HCT116 (cell line): ENCODE data around the gene PCED1A. TPM values are rescaled to one million over a fixed set of nuclear protein-coding genes. Genes with fewer than 3 reads are reported as not detected.

Source experiments
- ATAC-seq: fragments of 200-7000 bp; cut with Tn5 transposase; 2 replicates; pipeline ENCODE4 v1.9.1; 2020; ENCODE audit warnings: mild to moderate bottlenecking, moderate library complexity
- BruUV-seq: library from RNA; stranded (reverse); fragments of 400-500 nt; replicated peaks from 2 replicates; lab custom pipeline; 2021; lab: Mats Ljungman, UMichigan
- CTCF ChIA-PET: fragments of 300-600 bp; sonication (Branson Sonifier 250); formaldehyde crosslinking; loops from one replicate; lab custom pipeline; 2021; ENCODE audit warnings: antibody characterized with exemption; lab: Charles Lee
- POLR2A ChIA-PET: fragments of 300-600, 350-600 bp; sonication (Branson Sonifier 250); formaldehyde crosslinking; loops from one replicate; lab custom pipeline; 2021; ENCODE audit warnings: antibody characterized with exemption; lab: Charles Lee
- RAD21 ChIA-PET, 2 experiments: fragments of 300-600 bp; sonication (Branson Sonifier 250); formaldehyde crosslinking; loops; one replicate each; lab custom pipeline; 2023; ENCODE audit warnings: low total read pairs in 2 of 2; ENCODE audit not compliant: uncharacterized antibody in 2 of 2, unreplicated experiment in 2 of 2, low non-redundant PET in 1 of 2; lab: Charles Lee
- DNase-seq: peaks from one replicate; pipeline ENCODE4 v3.0.0-alpha.2; 2010; ENCODE audit warnings: low read depth, low spot score
- H2AFZ ChIP-seq: fragments of 200-600 bp; shearing (Covaris generic), sonication (generic); 2 replicates; pipeline ENCODE4 v1.6.1; 2017; ENCODE audit warnings: low read depth, mixed run types, mixed read lengths, antibody characterized with exemption, low read length; ENCODE audit not compliant: poor library complexity, severe bottlenecking
- H3K27ac ChIP-seq: 2 replicates; pipeline ENCODE4 v1.5.1; 2012; ENCODE audit warnings: low read depth, low read length
- H3K27me3 ChIP-seq: fragments of 200-600 bp; sonication (generic); 2 replicates; pipeline ENCODE4 v1.6.1; 2016; ENCODE audit warnings: mixed run types, low read length, mixed read lengths; ENCODE audit not compliant: insufficient read depth
- H3K36me3 ChIP-seq, 2 experiments: fragments of 200-500 bp in 1 of 2; fragments of 200-600 bp in 1 of 2; sonication (Bioruptor generic) in 1 of 2; sonication (generic) in 1 of 2; 2 replicates each; pipeline versions ENCODE4 v1.5.1 to v1.6.1; 2014 to 2016; ENCODE audit warnings: low read length in 2 of 2, inconsistent platforms in 1 of 2, mixed read lengths in 1 of 2, mixed run types in 1 of 2; ENCODE audit not compliant: insufficient read depth in 2 of 2, control insufficient read depth in 1 of 2
- H3K4me1 ChIP-seq, 2 experiments: fragments of 200-600 bp in 1 of 2; sonication (generic) in 1 of 2; 2 replicates each; pipeline versions ENCODE4 v1.5.1 to v1.6.1; 2012 to 2017; ENCODE audit warnings: low read length in 2 of 2, inconsistent platforms in 1 of 2, mild to moderate bottlenecking in 1 of 2, mixed read lengths in 1 of 2, mixed run types in 1 of 2, moderate library complexity in 1 of 2; ENCODE audit not compliant: insufficient read depth in 2 of 2, control insufficient read depth in 1 of 2
- H3K4me2 ChIP-seq: fragments of 200-600 bp; sonication (generic); 2 replicates; pipeline ENCODE4 v1.6.1; 2017; ENCODE audit warnings: mixed run types, low read length, mixed read lengths
- H3K4me3 ChIP-seq, 2 experiments: fragments of 200-600 bp in 1 of 2; sonication (generic) in 1 of 2; replicated peaks in 1 of 2; 2 replicates each; pipeline ENCODE4 v1.5.1; 2011 to 2016; ENCODE audit warnings: low read length in 2 of 2, control low read depth in 1 of 2, low read depth in 1 of 2, mild to moderate bottlenecking in 1 of 2, mixed read lengths in 1 of 2, mixed run types in 1 of 2
- H3K79me2 ChIP-seq: fragments of 200-600 bp; sonication (generic); 2 replicates; pipeline ENCODE4 v1.6.1; 2017; ENCODE audit warnings: mild to moderate bottlenecking, mixed run types, low read length, moderate library complexity, mixed read lengths; ENCODE audit not compliant: insufficient read depth
- H3K9ac ChIP-seq: fragments of 200-600 bp; sonication (generic); 2 replicates; pipeline ENCODE4 v1.6.1; 2016; ENCODE audit warnings: low read length, mixed read lengths
- H3K9me2 ChIP-seq: fragments of 200-600 bp; sonication (generic), shearing (Covaris generic); 2 replicates; pipeline ENCODE4 v1.6.1; 2017; ENCODE audit warnings: mixed run types, mild to moderate bottlenecking, moderate library complexity; ENCODE audit not compliant: insufficient read depth
- H3K9me3 ChIP-seq, 2 experiments: fragments of 200-500 bp in 1 of 2; fragments of 200-600 bp in 1 of 2; sonication (Bioruptor generic) in 1 of 2; sonication (generic) in 1 of 2; 2 replicates each; pipeline ENCODE4 v1.6.1; 2014 to 2017; ENCODE audit warnings: low read length in 2 of 2, mixed read lengths in 2 of 2, inconsistent platforms in 1 of 2, low read depth in 1 of 2, mild to moderate bottlenecking in 1 of 2, mixed run types in 1 of 2, moderate library complexity in 1 of 2; ENCODE audit not compliant: control insufficient read depth in 1 of 2, insufficient read depth in 1 of 2
- H4K20me1 ChIP-seq: fragments of 200-600 bp; sonication (generic), shearing (Covaris generic); 2 replicates; pipeline ENCODE4 v1.6.1; 2017; ENCODE audit warnings: mixed run types, mild to moderate bottlenecking, moderate library complexity; ENCODE audit not compliant: insufficient read depth
- CBX3 ChIP-seq: IDR thresholded peaks from 2 replicates; pipeline ENCODE4 v1.6.1; 2012; ENCODE audit warnings: low read depth
- EZH2 ChIP-seq: fragments of 200-600 bp; sonication (generic); IDR thresholded peaks from 2 replicates; pipeline ENCODE4 v1.6.1; 2017; ENCODE audit warnings: antibody characterized with exemption, mixed run types
- EZH2phosphoT487 ChIP-seq: fragments of 200-600 bp; IDR thresholded peaks from 2 replicates; pipeline ENCODE4 v1.6.1; 2018; ENCODE audit warnings: antibody characterized with exemption, borderline replicate concordance
- FOSL1 ChIP-seq: IDR thresholded peaks from 2 replicates; pipeline ENCODE4 v1.6.1; 2012; ENCODE audit warnings: low read depth
- JUND ChIP-seq: IDR thresholded peaks from 2 replicates; pipeline ENCODE4 v1.6.1; 2012
- REST ChIP-seq: IDR thresholded peaks from 2 replicates; pipeline ENCODE4 v1.6.1; 2012; ENCODE audit warnings: low read depth
- TCF7L2 ChIP-seq: IDR thresholded peaks from 2 replicates; pipeline ENCODE4 v1.7.0; 2011; ENCODE audit warnings: borderline replicate concordance, inconsistent platforms; ENCODE audit not compliant: insufficient read depth, insufficient read length; ENCODE audit errors: extremely low read depth
- YY1 ChIP-seq: IDR thresholded peaks from 2 replicates; pipeline ENCODE4 v1.6.1; 2011; ENCODE audit warnings: low read length, low read depth, moderate library complexity, mild to moderate bottlenecking; ENCODE audit not compliant: insufficient replicate concordance; ENCODE audit errors: extremely low read depth
- ZFX ChIP-seq: fragments of 450-650 bp; IDR thresholded peaks from 2 replicates; pipeline ENCODE4 v1.6.1; 2017
- intact Hi-C: fragments of 100-400 bp; cut with micrococcal nuclease; formaldehyde crosslinking; loops from 2 replicates; pipeline ENCODE4 v1.10.0; 2022
- total RNA-seq: library from RNA; stranded (reverse); gene quantifications from one replicate; pipeline ENCODE4 v1.2.1, GENCODE V29; 2021; ENCODE audit not compliant: unreplicated experiment

Gene PCED1A
- total RNA-seq, 1 experiment from 2014 or later: 31.8 TPM

- H3K9me2 ChIP-seq: no peaks in the 10 kb centered on the region
- no peak within 1 kb of the TSS for H3K9ac ChIP-seq
- H3K27ac ChIP-seq: no peak within 1 kb of the TSS
- no peaks in the 10 kb centered on the region for H3K79me2 ChIP-seq
- H3K4me3 ChIP-seq: no peak within 1 kb of the TSS
- TF ChIP-seq CBX3 (no peak), REST (no peak)
- H3K27me3 ChIP-seq: no peaks in the 10 kb centered on the region
- no TSS peak for BruUV-seq
- ATAC-seq (no peak), DNase-seq (no peak)
- H2AFZ ChIP-seq: no peak within 1 kb of the TSS
- H3K9me3 ChIP-seq: peaks cover 4 to 9% of the 10 kb centered on the region in 2 experiments; a peak in 1 of 4 replicates
- POLR2A ChIA-PET: no interaction called here
- H3K36me3 ChIP-seq: no peaks in the 10 kb centered on the region
- no peaks in the 10 kb centered on the region for H4K20me1 ChIP-seq
- H3K4me1 ChIP-seq: peaks cover 0 to 16% of the 10 kb centered on the region in 2 experiments; a peak in 1 of 4 replicates
- RAD21 ChIA-PET: no interaction called here
- H3K4me2 ChIP-seq: no peak within 1 kb of the TSS
- intact Hi-C loops: no loop called here
- CTCF ChIA-PET: no interaction called here
Observed at GRCh38 chr20:2816030-2816582, 24.3 kb downstream of the PCED1A start, which contains the start of gene TMEM239. Gene TMEM239 (plus strand): TSS chr20:2816364. CDS start chr20:2816555, 191 bp downstream.

- POLR2A ChIA-PET: no interaction called here
- H3K4me2 ChIP-seq: no peak overlapping the region
- TF ChIP-seq JUND (no peak), YY1 (no peak), REST (no peak), FOSL1 (no peak), EZH2phosphoT487 (no peak), TCF7L2 (no peak), ZFX (no peak), EZH2 (no peak)
Observed at GRCh38 chr20:2815242-2815900, 25.1 kb downstream of the PCED1A start.

More at GRCh38 chr20:2815242-2815900, 25.1 kb downstream of the PCED1A start:
- Histone ChIP-seq H3K36me3 (no peaks in the 10 kb centered on the region), H3K79me2 (no peaks in the 10 kb centered on the region), H3K9ac (no peak overlapping the region), H2AFZ (no peak overlapping the region), H3K27me3 (no peaks in the 10 kb centered on the region), H3K4me1 (peaks cover 0 to 16% of the 10 kb centered on the region in 2 experiments; a peak in 1 of 4 replicates), H4K20me1 (no peaks in the 10 kb centered on the region), H3K27ac (no peak overlapping the region), H3K4me3 (no peak overlapping the region), H3K9me3 (peaks cover 4 to 9% of the 10 kb centered on the region in 2 experiments; a peak in 1 of 4 replicates), H3K9me2 (no peaks in the 10 kb centered on the region)
- CTCF ChIA-PET: no interaction called here
- no peak for DNase-seq
- RAD21 ChIA-PET: no interaction called here
- BruUV-seq: no TSS peak
- intact Hi-C loops: no loop called here
- ATAC-seq: no peak
